EL (cell line): Measurements from ENCODE around the gene OSCAR.

ENCODE experiments used
- DNase-seq: peaks from one replicate; pipeline ENCODE4 v3.0.0-alpha.2; 2016

The OSCAR gene

DNA sequence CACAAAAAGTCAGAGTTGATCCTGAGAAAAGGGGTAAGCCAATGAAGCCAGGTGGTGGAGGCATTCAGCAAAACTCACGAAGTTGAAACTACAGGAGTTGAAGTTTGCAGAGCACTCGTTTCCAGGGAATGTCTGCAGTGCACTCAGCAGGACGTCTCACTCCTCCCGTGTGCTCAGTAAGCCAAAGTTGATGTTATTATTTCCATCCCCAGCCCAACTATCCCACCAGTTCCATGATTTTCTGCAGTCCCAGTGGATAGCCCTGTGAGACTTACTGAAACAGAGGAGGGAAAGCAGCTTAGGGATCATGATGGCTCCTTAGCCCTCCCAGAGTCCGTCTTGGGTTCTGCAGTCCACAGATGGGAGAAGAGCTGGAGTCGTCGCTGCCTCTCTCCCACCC, 19.6 kb downstream of the OSCAR start, which contains the start of gene TARM1:
TSS of gene TARM1 (minus strand) at position 334 of the 400 bp plus-strand sequence. CDS start at position 309, 25 bp downstream.
- no peak for DNase-seq

DNA sequence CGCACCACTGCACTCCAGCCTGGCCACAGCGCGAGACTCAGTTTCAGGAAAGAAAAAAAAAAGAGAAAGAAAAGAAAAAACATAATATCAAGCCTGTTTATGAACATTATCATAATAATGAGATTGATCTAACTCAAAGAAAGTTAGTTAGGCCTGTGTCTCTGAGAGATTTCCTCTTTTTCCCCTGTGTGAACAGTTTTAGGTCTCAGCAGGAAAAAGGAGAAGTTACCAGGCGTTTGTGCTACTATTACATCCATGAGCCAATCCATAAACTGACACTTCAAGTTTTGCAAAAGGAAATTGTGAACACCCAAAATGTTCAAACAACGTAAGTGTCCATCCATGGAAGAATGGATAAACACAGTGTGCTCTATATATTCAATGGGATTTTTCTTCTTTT, 23.3 kb downstream of the OSCAR start:
- DNase-seq: no peak

DNA sequence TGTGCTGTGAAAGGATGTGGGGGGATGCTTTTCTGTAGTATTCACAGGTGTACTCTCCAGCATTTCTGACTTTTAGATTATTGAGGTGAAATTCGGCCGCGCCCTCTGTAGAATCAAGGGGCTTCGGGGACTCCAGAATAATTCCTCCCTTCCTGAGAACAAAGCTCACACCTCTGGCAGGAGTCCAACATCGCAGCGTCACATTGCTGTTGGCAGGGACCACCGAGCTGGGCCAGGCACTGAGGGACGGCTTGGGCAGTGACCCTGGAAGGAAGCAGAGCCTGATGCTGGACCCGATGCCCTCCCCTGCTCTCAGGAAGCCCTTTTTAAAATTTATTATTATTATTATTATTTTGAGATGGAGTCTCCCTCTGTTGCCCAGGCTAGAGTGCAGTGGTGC, 25.8 kb downstream of the OSCAR start:
- DNase-seq: no peak

DNA sequence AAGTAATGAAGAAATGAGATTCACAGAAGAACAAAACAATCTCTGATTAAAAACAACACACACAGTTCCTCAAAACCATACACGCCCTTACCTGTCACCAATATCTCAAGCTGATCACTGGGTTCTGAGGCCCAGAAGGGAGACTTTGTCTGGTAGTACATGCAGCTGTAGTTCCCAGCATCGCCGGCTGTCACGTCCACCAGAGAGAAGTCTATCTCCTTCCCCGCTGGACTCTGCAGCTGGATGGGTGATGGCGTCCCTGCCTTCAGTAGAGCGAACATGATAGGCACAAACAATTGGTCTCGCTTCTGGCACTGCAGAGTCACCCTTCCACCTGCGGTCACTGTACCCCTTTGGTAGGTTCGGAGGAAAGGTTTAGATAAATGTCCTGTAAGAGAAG, 26.8 kb downstream of the OSCAR start:
- no peak for DNase-seq

DNA sequence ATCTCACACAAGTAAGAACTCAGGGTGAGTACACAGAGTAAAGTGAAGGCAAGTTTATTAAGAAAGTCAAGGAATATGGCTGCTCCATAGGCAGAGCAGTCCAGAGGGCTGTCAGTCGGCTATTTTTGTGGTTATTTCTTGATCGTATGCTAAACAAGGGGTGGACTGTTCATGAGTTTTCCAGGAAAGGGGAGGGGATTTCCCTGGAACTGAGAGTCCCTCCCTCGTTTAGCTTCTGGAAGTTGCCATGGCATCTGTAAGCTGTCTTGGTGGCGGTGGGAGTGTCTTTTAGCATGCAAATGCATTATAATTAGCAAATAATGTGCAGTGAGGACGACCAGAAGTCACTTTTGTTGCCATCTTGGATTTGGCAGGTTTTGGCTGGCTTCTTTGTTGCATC, 31.1 kb downstream of the OSCAR start:
- DNase-seq: no peak

DNA sequence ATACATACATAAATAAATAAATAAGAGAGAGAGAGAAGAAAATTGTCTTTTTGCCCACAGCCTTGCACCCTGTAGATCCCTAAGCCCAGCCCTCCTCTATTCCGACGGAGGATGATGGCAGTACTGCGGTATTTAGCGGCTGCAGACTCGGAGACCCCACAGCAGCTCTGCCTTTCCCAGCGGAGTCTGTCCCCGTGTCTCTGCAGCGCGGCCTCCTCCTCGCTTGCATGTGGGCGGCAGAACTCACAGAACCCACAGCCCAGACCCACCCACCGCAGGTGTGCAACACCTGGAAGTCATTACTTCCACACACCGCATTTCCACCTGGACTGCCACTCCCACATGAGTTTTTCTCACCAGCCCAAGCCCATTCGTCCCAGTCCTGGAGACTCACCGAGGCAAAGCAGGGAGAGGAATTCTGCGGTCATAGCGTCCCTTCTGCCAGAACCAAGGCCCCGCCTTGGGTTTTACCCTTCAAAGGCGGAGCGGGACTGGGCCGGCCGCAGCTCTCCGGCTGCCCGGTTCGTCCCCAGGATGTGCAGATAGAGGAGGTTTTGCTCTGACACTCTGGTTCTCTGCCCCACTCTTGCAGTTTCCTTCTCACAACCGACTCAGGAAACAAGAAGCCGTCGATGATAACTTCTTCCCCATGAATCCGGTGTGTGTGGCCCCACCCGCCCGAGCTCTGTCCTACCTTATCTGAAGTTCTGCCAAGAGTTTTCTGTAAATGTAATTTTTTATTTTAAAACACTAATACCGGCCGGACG, 37.1 kb downstream of the OSCAR start, which contains the start of gene VSTM1:
TSS of gene VSTM1 (minus strand) at position 548 of the 767 bp plus-strand sequence. CDS start at position 428, 120 bp downstream.
- no peak for DNase-seq

DNA sequence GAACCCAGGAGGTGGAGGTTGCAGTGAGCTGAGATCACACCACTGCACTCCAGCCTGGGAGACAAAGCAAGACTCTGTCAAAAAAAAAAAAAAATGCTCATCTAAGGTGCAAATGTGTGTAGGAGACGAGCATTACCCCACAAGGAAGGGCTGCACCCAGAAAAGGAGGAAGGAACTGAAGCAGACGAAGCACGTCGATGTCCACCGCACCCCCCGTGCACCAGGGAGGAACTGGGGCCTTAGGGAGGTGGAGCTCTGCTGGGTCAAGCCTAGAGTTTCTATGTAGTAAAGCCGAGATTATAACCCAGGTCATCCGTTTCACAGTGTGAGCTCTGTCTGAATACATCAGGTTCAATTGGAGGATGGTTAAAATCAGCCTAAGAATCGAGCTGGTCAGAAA, 38.0 kb downstream of the OSCAR start:
- no peak for DNase-seq

DNA sequence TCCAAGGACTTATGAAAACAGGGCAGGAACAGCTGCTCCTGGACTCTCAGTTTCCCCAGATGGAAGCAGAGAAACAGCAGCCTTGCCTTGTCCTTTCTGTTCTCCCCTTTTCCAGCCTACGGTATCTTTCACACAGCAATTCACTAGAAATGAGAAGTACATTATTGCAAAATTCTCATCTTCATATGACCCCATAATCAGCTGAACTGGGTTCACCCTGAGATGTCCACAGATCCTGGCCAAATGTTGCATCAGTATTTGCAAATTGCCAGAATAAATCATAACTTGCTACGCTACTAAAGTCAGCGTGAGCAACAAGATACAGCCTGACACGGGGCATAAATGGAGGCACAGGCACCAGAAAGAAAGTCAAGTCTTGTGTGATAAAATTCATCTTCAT, 53.0 kb downstream of the OSCAR start:
- DNase-seq: no peak

DNA sequence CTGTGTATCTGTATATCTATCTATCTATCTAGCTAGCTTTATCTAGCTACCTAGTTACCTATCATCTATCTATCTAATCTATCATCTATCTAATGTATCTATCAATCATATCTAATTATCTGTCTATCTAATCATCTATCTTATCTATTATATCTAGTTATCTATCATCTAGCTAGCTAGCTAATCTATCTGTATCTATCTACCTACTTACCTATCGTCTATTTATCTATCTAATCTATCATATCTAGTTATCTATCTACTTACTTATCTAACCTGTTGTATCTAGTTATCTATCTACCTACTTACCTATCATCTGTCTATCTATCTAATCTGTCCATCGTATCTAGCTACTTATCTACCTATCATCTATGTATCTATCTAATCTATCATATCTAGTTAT, 54.8 kb downstream of the OSCAR start:
- DNase-seq: no peak
